Measurements from ENCODE around the gene EFNA5. TPM values are rescaled to one million over a fixed set of nuclear protein-coding genes. Genes with fewer than 3 reads are reported as not detected.

The EFNA5 gene
- polyA plus RNA-seq, 1 of the 3 experiments (the other 2 are of a cell fraction) = 0.81 TPM

DNA sequence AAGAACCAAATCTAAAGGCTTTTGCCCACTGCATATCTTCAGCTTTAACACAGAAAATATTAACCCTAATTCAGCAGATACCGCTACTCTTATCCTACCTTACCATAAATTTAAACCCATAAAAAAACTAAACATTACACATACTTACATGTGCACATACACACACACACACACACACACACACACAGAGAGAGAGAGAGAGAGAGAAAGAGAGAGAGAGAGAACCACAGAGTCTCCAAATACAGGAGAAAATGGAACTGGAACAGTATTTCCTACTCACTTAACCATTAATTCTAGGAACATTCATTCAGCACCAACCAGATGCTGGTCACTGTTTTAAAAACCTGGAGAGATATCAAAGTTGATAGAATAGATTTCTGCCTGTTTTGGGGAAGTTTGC is 53.7 kb downstream of the EFNA5 start:
- TF ChIP-seq TCF12 (IDR thresholded peaks at IDR 0.05) (no peak), FOXM1 (IDR thresholded peaks at IDR 0.05; ENCODE audit: low read depth) (no peak), FOSL2 (IDR thresholded peaks at IDR 0.05; ENCODE audit: borderline replicate concordance, low read depth) (no peak), USF1 (IDR thresholded peaks at IDR 0.05; ENCODE audit: borderline replicate concordance, low read depth) (no peak), SMC3 (IDR thresholded peaks at IDR 0.05; ENCODE audit: low read depth, low read length) (no peak), TAF1 (IDR thresholded peaks at IDR 0.05; ENCODE audit: borderline replicate concordance, low read depth, low read length) (no peak), MEF2A (IDR thresholded peaks at IDR 0.05; ENCODE audit: borderline replicate concordance, low read depth) (no peak), GATA2 (CRISPR knock-in tag; IDR thresholded peaks at IDR 0.05) (no peak), POLR2AphosphoS5 (IDR thresholded peaks at IDR 0.05; ENCODE audit: low read depth, low read length) (no peak), SIN3A (IDR thresholded peaks at IDR 0.05; ENCODE audit: borderline replicate concordance, low read depth, low read length) (no peak), JUND (IDR thresholded peaks at IDR 0.05) (no peak), RXRA (IDR thresholded peaks at IDR 0.05; ENCODE audit: borderline replicate concordance, low read depth) (no peak)
- H3F3A ChIP-seq (replicated peaks; ENCODE audit: insufficient read depth) = no peaks in the 10 kb centered on the region
- H3K9ac ChIP-seq = no peak overlapping the region
- no peaks in the 10 kb centered on the region for H3K36me3 ChIP-seq (replicated peaks in 1 of 2; ENCODE audit: control insufficient read depth in 1 of 2, insufficient read depth in 2 of 2, low read length in 1 of 2)
- H3K9me2 ChIP-seq = no peaks in the 10 kb centered on the region
- no peak overlapping the region for H2AFZ ChIP-seq (ENCODE audit: low read depth)
- no peak for DNase-seq
- no peak overlapping the region for H3K4me2 ChIP-seq
- no peaks in the 10 kb centered on the region for H3K27me3 ChIP-seq (ENCODE audit: insufficient read depth)
- H3K4me3 ChIP-seq (ENCODE audit: low read depth in 2 of 2, low read length in 1 of 2) = no peak overlapping the region
- H3K9me3 ChIP-seq = no peaks in the 10 kb centered on the region
- ChIA-PET CTCF (interaction anchor here (0.6 to 5.1 kb wide), 3 partner anchors 9 to 110 kb away, joined by 3 to 16 read pairs (median 3); no protein-coding TSS in a partner anchor), POLR2A (interaction anchor here (1.1 kb wide), 1 partner anchor 55 kb away, joined by 3 read pairs; no protein-coding TSS in a partner anchor)
- no peaks in the 10 kb centered on the region for H4K20me1 ChIP-seq (ENCODE audit: insufficient read depth)
- 100% methylated on average over 1 of the region's 1 CpG for WGBS (ENCODE audit: low lambda C conversion rate)
- H3K79me2 ChIP-seq (ENCODE audit: insufficient read depth) = no peaks in the 10 kb centered on the region
- H3K4me1 ChIP-seq (ENCODE audit: control insufficient read depth in 1 of 2, insufficient read depth in 2 of 2, low read depth in 1 of 2, low read length in 1 of 2) = peaks cover 0 to 10% of the 10 kb centered on the region in 2 experiments; a peak in 2 of 4 replicates
- no peak overlapping the region for H3K27ac ChIP-seq (ENCODE audit: low read depth in 2 of 2, low read length in 1 of 2)

GRCh38 chr5:107616213-107616612 is 54.5 kb downstream of the EFNA5 start:
- ChIA-PET POLR2A (interaction anchor here (1.1 kb wide), 1 partner anchor 56 kb away, joined by 3 read pairs; no protein-coding TSS in a partner anchor), CTCF (interaction anchor here (1.0 to 5.1 kb wide), 2 partner anchors 8 to 44 kb away, joined by 3 to 16 read pairs; no protein-coding TSS in a partner anchor)
- no peak overlapping the region for H2AFZ ChIP-seq (ENCODE audit: low read depth)
- TF ChIP-seq YY1 (IDR thresholded peaks at IDR 0.05; ENCODE audit: low read depth) = no peak
- no peak for TF ChIP-seq RXRA (IDR thresholded peaks at IDR 0.05; ENCODE audit: borderline replicate concordance, low read depth)
- TF ChIP-seq GATA2 (CRISPR knock-in tag; IDR thresholded peaks at IDR 0.05) = no peak
- no peak for TF ChIP-seq MEF2A (IDR thresholded peaks at IDR 0.05; ENCODE audit: borderline replicate concordance, low read depth)
- no peak for TF ChIP-seq EP300 (IDR thresholded peaks at IDR 0.05; ENCODE audit: borderline replicate concordance in 1 of 2, low read depth in 1 of 2, low read length in 1 of 2)
- TF ChIP-seq, protein P1, sequence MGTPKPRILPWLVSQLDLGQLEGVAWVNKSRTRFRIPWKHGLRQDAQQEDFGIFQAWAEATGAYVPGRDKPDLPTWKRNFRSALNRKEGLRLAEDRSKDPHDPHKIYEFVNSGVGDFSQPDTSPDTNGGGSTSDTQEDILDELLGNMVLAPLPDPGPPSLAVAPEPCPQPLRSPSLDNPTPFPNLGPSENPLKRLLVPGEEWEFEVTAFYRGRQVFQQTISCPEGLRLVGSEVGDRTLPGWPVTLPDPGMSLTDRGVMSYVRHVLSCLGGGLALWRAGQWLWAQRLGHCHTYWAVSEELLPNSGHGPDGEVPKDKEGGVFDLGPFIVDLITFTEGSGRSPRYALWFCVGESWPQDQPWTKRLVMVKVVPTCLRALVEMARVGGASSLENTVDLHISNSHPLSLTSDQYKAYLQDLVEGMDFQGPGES (IDR thresholded peaks at IDR 0.05; ENCODE audit: low read depth, low read length) = no peak
- no peak for TF ChIP-seq JUND (IDR thresholded peaks at IDR 0.05)
- TF ChIP-seq SIN3A (IDR thresholded peaks at IDR 0.05; ENCODE audit: borderline replicate concordance, low read depth, low read length) = no peak
- TF ChIP-seq, protein P2, sequence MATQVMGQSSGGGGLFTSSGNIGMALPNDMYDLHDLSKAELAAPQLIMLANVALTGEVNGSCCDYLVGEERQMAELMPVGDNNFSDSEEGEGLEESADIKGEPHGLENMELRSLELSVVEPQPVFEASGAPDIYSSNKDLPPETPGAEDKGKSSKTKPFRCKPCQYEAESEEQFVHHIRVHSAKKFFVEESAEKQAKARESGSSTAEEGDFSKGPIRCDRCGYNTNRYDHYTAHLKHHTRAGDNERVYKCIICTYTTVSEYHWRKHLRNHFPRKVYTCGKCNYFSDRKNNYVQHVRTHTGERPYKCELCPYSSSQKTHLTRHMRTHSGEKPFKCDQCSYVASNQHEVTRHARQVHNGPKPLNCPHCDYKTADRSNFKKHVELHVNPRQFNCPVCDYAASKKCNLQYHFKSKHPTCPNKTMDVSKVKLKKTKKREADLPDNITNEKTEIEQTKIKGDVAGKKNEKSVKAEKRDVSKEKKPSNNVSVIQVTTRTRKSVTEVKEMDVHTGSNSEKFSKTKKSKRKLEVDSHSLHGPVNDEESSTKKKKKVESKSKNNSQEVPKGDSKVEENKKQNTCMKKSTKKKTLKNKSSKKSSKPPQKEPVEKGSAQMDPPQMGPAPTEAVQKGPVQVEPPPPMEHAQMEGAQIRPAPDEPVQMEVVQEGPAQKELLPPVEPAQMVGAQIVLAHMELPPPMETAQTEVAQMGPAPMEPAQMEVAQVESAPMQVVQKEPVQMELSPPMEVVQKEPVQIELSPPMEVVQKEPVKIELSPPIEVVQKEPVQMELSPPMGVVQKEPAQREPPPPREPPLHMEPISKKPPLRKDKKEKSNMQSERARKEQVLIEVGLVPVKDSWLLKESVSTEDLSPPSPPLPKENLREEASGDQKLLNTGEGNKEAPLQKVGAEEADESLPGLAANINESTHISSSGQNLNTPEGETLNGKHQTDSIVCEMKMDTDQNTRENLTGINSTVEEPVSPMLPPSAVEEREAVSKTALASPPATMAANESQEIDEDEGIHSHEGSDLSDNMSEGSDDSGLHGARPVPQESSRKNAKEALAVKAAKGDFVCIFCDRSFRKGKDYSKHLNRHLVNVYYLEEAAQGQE (IDR thresholded peaks at IDR 0.05; ENCODE audit: low read depth, low read length) = no peak
- no peak for TF ChIP-seq USF2 (IDR thresholded peaks at IDR 0.05; ENCODE audit: borderline replicate concordance, low read depth, low read length)
- TF ChIP-seq RFX5 (IDR thresholded peaks at IDR 0.05; ENCODE audit: low read length) = no peak
- no peak for TF ChIP-seq CTCF (IDR thresholded peaks at IDR 0.05)

More at GRCh38 chr5:107616213-107616612, 54.5 kb downstream of the EFNA5 start:
- Histone ChIP-seq H3K27ac (ENCODE audit: low read depth in 2 of 2, low read length in 1 of 2) (no peak overlapping the region), H3K79me2 (ENCODE audit: insufficient read depth) (no peaks in the 10 kb centered on the region), H3K27me3 (ENCODE audit: insufficient read depth) (no peaks in the 10 kb centered on the region), H3K4me1 (ENCODE audit: control insufficient read depth in 1 of 2, insufficient read depth in 2 of 2, low read depth in 1 of 2, low read length in 1 of 2) (peaks cover 0 to 10% of the 10 kb centered on the region in 2 experiments; a peak in 2 of 4 replicates), H3K4me2 (no peak overlapping the region), H4K20me1 (ENCODE audit: insufficient read depth) (no peaks in the 10 kb centered on the region), H3K36me3 (replicated peaks in 1 of 2; ENCODE audit: control insufficient read depth in 1 of 2, insufficient read depth in 2 of 2, low read length in 1 of 2) (no peaks in the 10 kb centered on the region), H3K9me2 (no peaks in the 10 kb centered on the region), H3K9ac (no peak overlapping the region), H3K9me3 (no peaks in the 10 kb centered on the region), H3F3A (replicated peaks; ENCODE audit: insufficient read depth) (no peaks in the 10 kb centered on the region), H3K4me3 (ENCODE audit: low read depth in 2 of 2, low read length in 1 of 2) (no peak overlapping the region)
- no peak for DNase-seq
- WGBS (ENCODE audit: low lambda C conversion rate) = 49% methylated on average over 4 of the region's 4 CpGs

All from SK-N-SH (cell line).